ENCODE results near the gene ALG8. TPM values are rescaled to one million over a fixed set of nuclear protein-coding genes. Genes with fewer than 3 reads are reported as not detected.

The ALG8 gene
- total RNA-seq, 4 donors from 2014 or later, result 24.9 to 43.5 (median 32.0) TPM

GRCh38 chr11:78158987-78159652, 19.7 kb upstream of the ALG8 start:
- Histone ChIP-seq H3K4me3 (no peak overlapping the region), H3K36me3 (no peaks in the 10 kb centered on the region), H3K27me3 (no peaks in the 10 kb centered on the region), H3K27ac (peak overlapping the region in 2 of 4 donors; percentile 57 to 72), H3K4me1 (peaks cover 0 to 35% (median 0%) of the 10 kb centered on the region in 4 donors), H3K9me3 (no peaks in the 10 kb centered on the region)
- 35 to 38% methylated on average over 6 of the region's 6 CpGs for WGBS, 2 donors
- no peak for TF ChIP-seq EP300 (IDR thresholded peaks at IDR 0.05)
- TF ChIP-seq, protein P1, sequence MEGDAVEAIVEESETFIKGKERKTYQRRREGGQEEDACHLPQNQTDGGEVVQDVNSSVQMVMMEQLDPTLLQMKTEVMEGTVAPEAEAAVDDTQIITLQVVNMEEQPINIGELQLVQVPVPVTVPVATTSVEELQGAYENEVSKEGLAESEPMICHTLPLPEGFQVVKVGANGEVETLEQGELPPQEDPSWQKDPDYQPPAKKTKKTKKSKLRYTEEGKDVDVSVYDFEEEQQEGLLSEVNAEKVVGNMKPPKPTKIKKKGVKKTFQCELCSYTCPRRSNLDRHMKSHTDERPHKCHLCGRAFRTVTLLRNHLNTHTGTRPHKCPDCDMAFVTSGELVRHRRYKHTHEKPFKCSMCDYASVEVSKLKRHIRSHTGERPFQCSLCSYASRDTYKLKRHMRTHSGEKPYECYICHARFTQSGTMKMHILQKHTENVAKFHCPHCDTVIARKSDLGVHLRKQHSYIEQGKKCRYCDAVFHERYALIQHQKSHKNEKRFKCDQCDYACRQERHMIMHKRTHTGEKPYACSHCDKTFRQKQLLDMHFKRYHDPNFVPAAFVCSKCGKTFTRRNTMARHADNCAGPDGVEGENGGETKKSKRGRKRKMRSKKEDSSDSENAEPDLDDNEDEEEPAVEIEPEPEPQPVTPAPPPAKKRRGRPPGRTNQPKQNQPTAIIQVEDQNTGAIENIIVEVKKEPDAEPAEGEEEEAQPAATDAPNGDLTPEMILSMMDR (IDR thresholded peaks at IDR 0.05), result no peak
- no peak for TF ChIP-seq POLR2A (IDR thresholded peaks at IDR 0.05)
- no peak for DNase-seq (ENCODE audit: low spot score in 2 of 2)

DNA sequence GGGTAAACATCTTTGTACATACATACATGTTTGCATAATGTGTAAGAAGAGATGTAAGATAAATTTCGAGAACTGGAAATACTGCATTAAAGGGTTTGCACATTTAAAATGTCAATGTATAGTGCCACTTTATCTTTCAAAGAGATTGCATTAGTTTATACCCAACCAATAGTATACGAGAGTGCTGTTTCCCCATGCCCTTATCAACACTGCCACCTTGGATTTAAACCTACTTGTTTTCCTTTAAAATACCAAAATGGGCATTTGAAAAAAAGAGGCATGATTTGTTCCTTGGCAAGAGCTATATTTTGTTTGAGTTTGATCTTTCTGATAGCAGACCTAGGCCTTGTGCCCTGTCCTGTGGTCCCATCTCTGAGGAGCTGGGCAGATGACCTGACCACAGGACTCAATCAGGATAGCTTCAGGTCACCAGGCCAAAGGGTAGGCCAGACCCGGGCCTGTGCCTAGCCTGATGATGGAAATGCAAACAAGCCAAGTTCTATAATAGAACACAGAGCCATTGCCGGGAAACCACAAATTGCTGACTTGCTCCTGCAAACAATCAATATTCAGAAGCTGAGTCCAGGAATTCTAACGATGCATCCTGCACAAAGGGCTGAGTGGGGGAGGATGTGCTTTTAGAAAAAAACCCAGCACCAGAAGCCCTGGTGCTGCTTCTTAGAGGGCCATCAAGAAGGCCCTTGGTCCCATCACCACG, 16.9 kb upstream of the ALG8 start:
- H3K36me3 ChIP-seq, result no peaks in the 10 kb centered on the region
- no peaks in the 10 kb centered on the region for H3K9me3 ChIP-seq
- H3K27ac ChIP-seq, result peak overlapping the region in 1 of 4 donors; percentile 3
- no peak for DNase-seq (ENCODE audit: low spot score in 2 of 2)
- peaks cover 0 to 21% (median 0%) of the 10 kb centered on the region in 4 donors for H3K4me1 ChIP-seq
- no peak overlapping the region for H3K4me3 ChIP-seq
- TF ChIP-seq POLR2A (IDR thresholded peaks at IDR 0.05) (no peak), EP300 (IDR thresholded peaks at IDR 0.05) (no peak)
- TF ChIP-seq, protein P1 (IDR thresholded peaks at IDR 0.05), result no peak
- 38 to 54% methylated on average over 6 of the region's 6 CpGs for WGBS, 2 donors
- no peaks in the 10 kb centered on the region for H3K27me3 ChIP-seq

DNA sequence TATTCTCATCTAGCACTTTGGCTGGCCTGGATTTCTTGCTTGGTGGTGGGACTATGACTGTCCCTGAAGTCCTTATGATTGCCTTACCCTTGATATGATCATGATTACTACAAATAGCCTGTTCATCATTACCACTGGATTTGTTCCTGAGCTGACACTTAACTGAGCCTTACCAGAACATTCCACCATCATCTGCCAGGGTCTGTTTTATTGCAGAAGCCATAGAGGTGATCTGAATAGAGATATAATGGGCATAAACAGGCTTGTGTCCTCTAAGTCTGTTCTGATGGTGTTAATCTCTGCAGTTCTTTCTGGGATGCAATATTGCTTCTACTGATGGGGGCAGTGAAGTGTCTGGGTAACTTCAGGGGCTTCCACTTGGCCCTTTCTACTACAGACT, 12.4 kb upstream of the ALG8 start:
- Histone ChIP-seq H3K27me3 (no peaks in the 10 kb centered on the region), H3K4me3 (no peak overlapping the region), H3K27ac (no peak overlapping the region), H3K36me3 (no peaks in the 10 kb centered on the region), H3K9me3 (no peaks in the 10 kb centered on the region), H3K4me1 (peaks cover 0 to 13% (median 0%) of the 10 kb centered on the region in 4 donors)
- DNase-seq (ENCODE audit: low spot score in 2 of 2), result no peak
- TF ChIP-seq POLR2A (IDR thresholded peaks at IDR 0.05) (no peak), EP300 (IDR thresholded peaks at IDR 0.05) (no peak)
- TF ChIP-seq, protein P1 (IDR thresholded peaks at IDR 0.05), result no peak

DNA sequence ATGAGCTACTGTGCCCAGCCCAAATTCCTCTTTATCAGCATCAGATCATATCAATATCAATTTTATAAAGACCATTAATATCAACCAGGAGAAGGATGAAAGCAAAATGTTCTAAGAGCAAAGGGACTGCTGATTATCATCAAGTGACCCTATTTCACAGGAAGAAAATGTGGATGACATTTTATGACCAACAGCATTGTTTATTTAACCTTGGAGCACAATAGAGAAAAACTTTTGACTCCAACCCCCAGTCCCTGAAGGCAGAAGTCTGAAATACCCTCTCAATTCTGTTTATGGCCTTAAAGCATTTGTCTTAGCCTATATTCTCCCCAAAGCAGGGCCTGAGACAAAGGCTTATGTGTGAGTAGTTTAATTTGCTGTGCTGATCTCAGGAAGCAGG, 11.3 kb upstream of the ALG8 start:
- Histone ChIP-seq H3K27ac (no peak overlapping the region), H3K9me3 (no peaks in the 10 kb centered on the region), H3K36me3 (no peaks in the 10 kb centered on the region), H3K27me3 (no peaks in the 10 kb centered on the region), H3K4me3 (no peak overlapping the region), H3K4me1 (peaks cover 0 to 7% (median 0%) of the 10 kb centered on the region in 4 donors)
- no peak for DNase-seq (ENCODE audit: low spot score in 2 of 2)
- no peak for TF ChIP-seq EP300 (IDR thresholded peaks at IDR 0.05)
- TF ChIP-seq, protein P1 (IDR thresholded peaks at IDR 0.05), result no peak
- TF ChIP-seq POLR2A (IDR thresholded peaks at IDR 0.05), result no peak

- H3K27me3 ChIP-seq, result no peaks in the 10 kb centered on the region
- no peak overlapping the region for H3K27ac ChIP-seq
- DNase-seq (ENCODE audit: low spot score in 2 of 2), result no peak
- no peaks in the 10 kb centered on the region for H3K9me3 ChIP-seq
- no peaks in the 10 kb centered on the region for H3K36me3 ChIP-seq
- no peak for TF ChIP-seq POLR2A (IDR thresholded peaks at IDR 0.05)
- TF ChIP-seq EP300 (IDR thresholded peaks at IDR 0.05), result no peak
- TF ChIP-seq, protein P1 (IDR thresholded peaks at IDR 0.05), result no peak
- no peak overlapping the region for H3K4me3 ChIP-seq
- H3K4me1 ChIP-seq, result peaks cover 0 to 7% (median 0%) of the 10 kb centered on the region in 4 donors
- 82 to 90% methylated on average over 4 of the region's 4 CpGs for WGBS, 2 donors
These were observed 10.9 kb upstream of the ALG8 start for GRCh38 chr11:78150346-78150745.

Measured in tibial nerve (tissue), 4 donors.